Stimulated activated CD8-positive, alpha-beta memory T cell treated with anti-CD3 and anti-CD28 coated beads, Interleukin-15, amount 100 ng/mL, for 48 hours (primary cell): ENCODE data around the gene ZNF333.
"Not testable (repeated sequence)": the region's sequence is repeated elsewhere in the genome, so short reads cannot be mapped to it uniquely, and the experiment has no call there.

Experiments
- DNase-seq, 2 donors: peaks; one replicate each; pipeline ENCODE4 v3.0.0-alpha.2; 2020; ENCODE audit warnings: low read depth in 2 of 2

ZNF333 gene

DNA sequence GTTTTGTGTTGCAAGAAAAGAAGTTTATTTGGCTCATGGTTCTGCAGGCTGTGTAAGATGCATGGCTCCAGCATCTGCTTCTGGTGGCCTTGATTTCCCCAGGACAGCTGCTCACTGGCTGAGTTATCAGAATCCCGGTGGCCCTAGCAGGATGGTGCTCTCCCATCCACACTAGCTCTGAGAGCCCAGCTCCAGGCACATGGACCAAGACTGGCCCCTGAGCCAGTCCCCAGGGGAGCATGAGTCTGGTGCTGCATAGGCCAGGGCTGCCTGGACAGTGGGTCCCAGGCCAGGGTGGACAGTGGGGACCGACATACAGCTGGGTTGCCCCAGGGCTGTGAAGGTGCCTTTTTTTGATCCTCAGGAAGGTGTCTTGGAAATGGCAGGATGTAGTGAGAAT is 78.2 kb downstream of the ZNF333 start:
- no peak for DNase-seq

DNA sequence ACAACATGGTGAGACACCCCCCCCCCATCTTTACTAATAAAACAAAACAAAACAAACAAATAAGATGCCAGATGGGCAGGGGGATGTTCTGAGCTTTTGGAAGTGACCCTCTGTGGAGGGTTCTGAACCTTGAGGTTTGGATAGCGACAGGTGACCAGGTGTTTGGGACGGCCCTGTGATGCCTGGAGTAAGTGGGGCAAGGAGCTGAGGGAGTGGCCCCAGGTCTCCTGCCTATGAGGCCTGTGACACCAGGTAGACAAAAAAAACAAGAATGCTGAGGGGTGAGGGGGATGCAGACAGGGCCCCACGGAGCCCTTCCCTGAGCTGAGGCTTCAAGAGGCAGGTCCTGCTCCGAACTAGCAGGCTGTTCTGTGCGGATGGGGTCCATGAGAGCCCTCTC is 79.4 kb downstream of the ZNF333 start:
- DNase-seq, result no peak

- DNase-seq, result no peak
Measured at GRCh38 chr19:14770136-14770535, 80.3 kb downstream of the ZNF333 start.

DNA sequence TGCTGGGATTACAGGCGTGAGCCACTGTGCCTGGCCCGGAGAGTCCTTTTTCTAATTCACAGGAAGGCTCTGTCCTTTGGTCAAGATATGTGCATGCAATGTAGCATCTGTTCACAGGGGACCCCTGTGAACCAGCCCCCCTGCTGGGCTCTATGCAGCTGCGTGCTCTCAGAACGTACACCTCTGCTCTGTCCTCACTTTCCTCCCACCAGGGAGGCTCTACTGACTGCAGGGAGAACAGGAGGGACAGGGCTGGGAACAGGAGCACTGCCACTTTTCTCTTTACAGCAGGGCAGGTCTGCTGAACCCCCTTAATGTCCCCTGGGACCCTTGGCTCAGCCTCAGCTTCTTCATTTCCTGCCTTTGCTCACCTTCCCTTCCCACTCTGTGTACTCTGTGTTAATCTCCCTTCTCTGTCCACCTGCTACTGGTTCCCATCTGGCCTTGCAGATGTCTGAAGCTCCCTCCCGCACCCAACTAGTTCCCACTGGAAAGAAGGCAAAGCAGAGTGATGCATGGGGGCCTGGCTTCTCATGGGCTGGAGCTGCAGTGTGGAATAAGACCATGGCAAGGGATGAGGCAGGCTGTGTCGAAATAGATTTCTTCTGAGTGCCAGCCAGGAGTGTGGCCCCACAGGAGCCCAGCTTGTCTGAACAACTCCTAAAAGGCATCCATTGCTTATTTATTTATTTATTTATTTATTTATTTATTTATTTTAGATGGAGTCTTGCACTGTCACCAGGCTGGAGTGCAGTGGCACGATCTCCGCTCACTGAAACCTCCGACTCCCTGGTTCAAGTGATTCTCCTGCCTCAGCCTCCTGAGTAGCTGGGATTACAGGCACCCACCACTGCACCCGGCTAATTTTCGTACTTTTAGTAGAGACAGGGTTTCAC is 81.3 kb downstream of the ZNF333 start:
- DNase-seq, result no peak

GRCh38 chr19:14772467-14772866 is 82.6 kb downstream of the ZNF333 start:
- no peak for DNase-seq

DNA sequence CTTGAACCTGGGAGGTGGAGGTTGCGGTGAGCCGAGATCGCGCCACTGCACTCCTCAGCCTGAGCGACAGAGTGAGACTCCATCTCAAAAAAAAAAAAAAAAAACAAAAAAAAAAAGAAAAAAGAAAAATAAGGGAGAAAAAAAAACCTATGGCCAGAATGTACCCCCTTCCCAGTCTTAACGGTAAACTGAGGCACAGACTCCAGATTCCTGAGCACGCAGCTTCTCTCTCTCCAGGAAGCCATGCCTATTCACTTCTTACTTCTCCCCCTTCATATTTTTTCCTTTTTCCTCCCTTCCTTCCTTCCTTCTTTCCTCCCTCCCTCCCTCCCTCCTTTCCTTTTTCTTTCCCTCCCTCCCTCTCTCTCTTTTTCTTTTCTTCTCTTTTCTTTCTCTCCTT is 83.1 kb downstream of the ZNF333 start:
- no peak for DNase-seq

GRCh38 chr19:14773722-14774121 is 83.9 kb downstream of the ZNF333 start:
- not testable (repeated sequence) for DNase-seq

DNA sequence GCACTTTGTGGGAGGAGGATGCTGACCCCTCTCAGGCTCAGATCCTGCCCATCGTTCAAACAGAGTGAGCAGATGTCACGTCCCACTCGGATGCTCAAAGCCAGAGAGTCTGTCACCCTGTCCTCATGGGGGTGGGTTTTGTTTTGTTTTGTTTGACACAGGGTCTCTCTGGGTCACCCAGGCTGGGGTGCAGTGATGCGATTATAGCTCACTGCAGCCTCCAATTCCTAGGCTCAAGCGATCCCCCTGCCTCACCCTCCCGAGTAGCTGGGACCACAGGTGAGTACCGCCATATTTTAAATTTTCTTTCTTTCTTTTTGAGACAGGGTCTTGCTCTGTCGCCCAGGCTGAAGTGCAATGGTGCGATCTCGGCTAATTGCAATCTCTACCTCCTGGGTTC is 84.5 kb downstream of the ZNF333 start:
- no peak for DNase-seq

- not testable (repeated sequence) for DNase-seq
Measured at GRCh38 chr19:14775326-14775725, 85.5 kb downstream of the ZNF333 start.

GRCh38 chr19:14775869-14776586 is 86.2 kb downstream of the ZNF333 start:
- DNase-seq, result no peak

- DNase-seq, result not testable (repeated sequence)
Measured at GRCh38 chr19:14777645-14778044, 87.8 kb downstream of the ZNF333 start.

DNA sequence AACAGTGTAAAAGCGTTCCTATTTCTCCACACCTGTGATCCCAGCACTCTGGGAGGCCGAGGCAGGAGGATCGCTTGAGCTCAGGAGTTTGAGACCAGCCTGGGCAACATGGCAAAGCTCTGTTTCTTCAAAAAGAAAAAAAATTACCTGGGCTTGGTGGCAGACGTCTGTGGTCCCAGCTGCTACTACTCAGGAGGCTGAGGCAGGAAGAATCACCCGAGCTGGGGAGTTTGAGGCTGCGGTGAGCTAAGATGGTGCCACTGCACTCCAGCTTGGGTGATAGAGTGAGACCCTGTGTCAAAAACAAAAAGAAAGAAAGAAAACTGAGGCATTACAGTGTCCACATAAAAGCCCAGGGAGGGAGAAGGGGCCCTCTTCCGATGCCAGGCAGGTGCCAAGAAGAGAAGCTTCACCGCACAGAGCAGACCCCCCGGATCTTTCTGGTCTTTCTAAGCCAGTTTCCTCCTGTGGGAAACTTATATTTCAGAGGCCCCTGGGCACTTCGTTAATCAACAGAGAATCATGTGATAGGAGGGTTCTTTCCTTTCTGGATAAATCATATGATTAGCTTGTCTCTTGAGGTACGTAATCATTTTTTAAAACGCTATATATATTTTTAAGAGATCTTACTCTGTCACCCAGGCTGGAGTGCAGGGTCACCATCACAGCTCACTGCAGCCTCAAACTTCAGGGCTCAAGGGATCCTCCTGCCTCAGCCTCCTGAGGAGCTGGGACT is 88.4 kb downstream of the ZNF333 start, which contains the start of gene ADGRE2:
TSS of gene ADGRE2 (minus strand) at position 451 of the 736 bp plus-strand sequence. CDS start 1,804 bp downstream, outside the sequence.
- DNase-seq, result not testable (repeated sequence)

GRCh38 chr19:14779151-14779550 is 89.3 kb downstream of the ZNF333 start:
- DNase-seq, result no peak

DNA sequence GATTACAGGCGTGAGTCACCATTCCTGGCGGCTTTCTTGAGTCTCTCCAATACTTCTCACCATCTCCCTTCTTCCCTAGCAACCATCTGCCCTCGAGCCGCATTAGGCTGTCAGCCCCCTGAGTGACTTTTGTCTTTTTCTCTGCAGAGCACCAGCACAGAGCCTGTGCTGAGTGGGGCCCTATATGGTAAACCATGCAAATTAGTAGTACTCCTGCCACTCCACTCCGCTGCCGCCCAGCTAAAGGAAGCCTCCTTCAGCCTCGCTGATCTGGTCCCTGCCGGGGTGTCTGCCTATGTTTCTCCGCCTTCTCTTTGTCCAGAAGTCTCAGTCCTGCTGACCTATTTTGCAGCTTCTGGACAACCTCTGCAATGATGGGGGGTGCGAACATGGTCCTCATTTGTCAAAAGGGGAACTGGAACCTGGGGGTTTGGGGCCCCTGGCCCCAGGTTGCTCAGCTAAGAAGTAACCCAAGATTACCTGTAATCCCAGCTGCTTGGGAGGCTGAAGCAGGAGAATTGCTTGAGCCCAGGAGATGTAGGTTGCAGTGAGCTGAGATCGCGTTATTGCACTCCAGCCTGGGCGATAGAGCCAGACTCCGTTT is 90.9 kb downstream of the ZNF333 start:
- not testable (repeated sequence) for DNase-seq

- DNase-seq, result not testable (repeated sequence)
Measured at GRCh38 chr19:14781713-14782536, 92.1 kb downstream of the ZNF333 start.

DNA sequence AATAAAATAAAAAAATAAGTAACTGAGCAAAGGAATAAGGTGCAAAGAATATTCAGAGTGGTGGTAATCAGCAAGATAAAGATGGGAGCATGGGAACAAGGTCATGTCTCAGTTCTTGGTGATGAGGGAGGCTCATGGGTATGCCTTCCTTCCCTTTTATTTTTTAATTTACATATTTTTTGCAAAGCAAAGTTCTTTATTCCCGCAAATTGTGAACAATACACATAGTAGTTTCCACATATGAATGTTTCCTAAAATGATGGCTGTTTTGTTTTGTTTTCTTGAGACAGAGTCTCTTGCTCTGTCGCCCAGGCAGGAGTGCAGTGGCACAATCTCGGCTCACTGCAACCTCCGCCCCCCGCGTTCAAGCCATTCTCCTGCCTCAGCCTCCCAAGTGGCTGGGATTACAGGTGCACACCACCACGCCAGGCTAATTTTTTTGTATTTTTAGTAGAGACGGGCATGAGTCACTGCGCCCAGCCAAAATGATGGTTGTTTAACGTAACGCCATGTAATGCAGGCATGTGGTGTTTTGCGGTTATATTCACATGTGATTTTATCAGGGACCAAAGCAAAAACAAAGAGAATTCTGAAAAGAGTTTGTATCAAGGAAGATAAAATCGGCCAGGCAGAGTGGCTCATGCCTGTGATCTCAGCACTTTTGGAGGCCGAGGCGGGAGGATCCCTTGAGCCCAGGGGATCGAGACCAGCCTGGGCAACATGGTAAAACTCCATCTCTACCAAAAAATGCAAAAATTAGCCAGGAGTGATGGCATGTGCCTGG is 93.0 kb downstream of the ZNF333 start:
- no peak for DNase-seq
